Measurements from ENCODE around the gene DUSP2. TPM values are rescaled to one million over a fixed set of nuclear protein-coding genes. Genes with fewer than 3 reads are reported as not detected.

Gene DUSP2
- total and polyA plus RNA-seq, 10 of the 15 experiments (the other 5 are each of a cell fraction or from before 2014, with no cell fraction given) = 9.7 to 212 (median 57.2) TPM

- FAIRE-seq = no peak
- in situ Hi-C loops (cut with MboI) = no loop called here
- no peaks in the 10 kb centered on the region for H4K20me1 ChIP-seq (ENCODE audit: control insufficient read depth, insufficient read depth)
- H3K27ac ChIP-seq (ENCODE audit: control insufficient read depth, insufficient read depth) = no peak overlapping the region
- POLR2A ChIA-PET = no interaction called here
- H3K4me2 ChIP-seq (ENCODE audit: control insufficient read depth, insufficient read depth) = no peak overlapping the region
- ATAC-seq = no peak
- no peaks in the 10 kb centered on the region for H3K36me3 ChIP-seq (ENCODE audit: control insufficient read depth in 2 of 2, insufficient read depth in 2 of 2, low read length in 1 of 2)
- TF ChIP-seq TCF12 (IDR thresholded peaks at IDR 0.05; ENCODE audit: low read depth, low read length) = no peak
- TF ChIP-seq USF1 (IDR thresholded peaks at IDR 0.05; ENCODE audit: borderline replicate concordance, extremely low read length, insufficient read depth, low read depth, low read length) = no peak
- TF ChIP-seq YY1 (IDR thresholded peaks at IDR 0.05; ENCODE audit: low read depth, low read length) = no peak
- TF ChIP-seq SMARCA5 (IDR thresholded peaks at IDR 0.05) = no peak
- TF ChIP-seq EP300 (IDR thresholded peaks at IDR 0.05; ENCODE audit: borderline replicate concordance in 1 of 2, control insufficient read depth in 1 of 2, low read depth in 2 of 2, low read length in 2 of 2) = no peak
- no peak for TF ChIP-seq SPI1 (IDR thresholded peaks at IDR 0.05; ENCODE audit: borderline replicate concordance, insufficient read depth, low read depth, low read length)
- TF ChIP-seq BMI1 (IDR thresholded peaks at IDR 0.05; ENCODE audit: borderline replicate concordance) = no peak
- TF ChIP-seq CREM (IDR thresholded peaks at IDR 0.05; ENCODE audit: low read depth) = no peak
- TF ChIP-seq SMAD1 (IDR thresholded peaks at IDR 0.05; ENCODE audit: low read depth, partially characterized antibody) = no peak
- TF ChIP-seq CREB1 (IDR thresholded peaks at IDR 0.05; ENCODE audit: low read depth) = no peak
- TF ChIP-seq IKZF1 (conservative IDR thresholded peaks at IDR 0.05) = no peak
- TF ChIP-seq BHLHE40 (IDR thresholded peaks at IDR 0.05; ENCODE audit: borderline replicate concordance in 1 of 2, low read depth in 2 of 2, low read length in 1 of 2) = no peak
- TF ChIP-seq SMAD5 (IDR thresholded peaks at IDR 0.05; ENCODE audit: low read depth) = no peak
- TF ChIP-seq SREBF1 (IDR thresholded peaks at IDR 0.05; ENCODE audit: low read length) = no peak
- TF ChIP-seq, protein P1, sequence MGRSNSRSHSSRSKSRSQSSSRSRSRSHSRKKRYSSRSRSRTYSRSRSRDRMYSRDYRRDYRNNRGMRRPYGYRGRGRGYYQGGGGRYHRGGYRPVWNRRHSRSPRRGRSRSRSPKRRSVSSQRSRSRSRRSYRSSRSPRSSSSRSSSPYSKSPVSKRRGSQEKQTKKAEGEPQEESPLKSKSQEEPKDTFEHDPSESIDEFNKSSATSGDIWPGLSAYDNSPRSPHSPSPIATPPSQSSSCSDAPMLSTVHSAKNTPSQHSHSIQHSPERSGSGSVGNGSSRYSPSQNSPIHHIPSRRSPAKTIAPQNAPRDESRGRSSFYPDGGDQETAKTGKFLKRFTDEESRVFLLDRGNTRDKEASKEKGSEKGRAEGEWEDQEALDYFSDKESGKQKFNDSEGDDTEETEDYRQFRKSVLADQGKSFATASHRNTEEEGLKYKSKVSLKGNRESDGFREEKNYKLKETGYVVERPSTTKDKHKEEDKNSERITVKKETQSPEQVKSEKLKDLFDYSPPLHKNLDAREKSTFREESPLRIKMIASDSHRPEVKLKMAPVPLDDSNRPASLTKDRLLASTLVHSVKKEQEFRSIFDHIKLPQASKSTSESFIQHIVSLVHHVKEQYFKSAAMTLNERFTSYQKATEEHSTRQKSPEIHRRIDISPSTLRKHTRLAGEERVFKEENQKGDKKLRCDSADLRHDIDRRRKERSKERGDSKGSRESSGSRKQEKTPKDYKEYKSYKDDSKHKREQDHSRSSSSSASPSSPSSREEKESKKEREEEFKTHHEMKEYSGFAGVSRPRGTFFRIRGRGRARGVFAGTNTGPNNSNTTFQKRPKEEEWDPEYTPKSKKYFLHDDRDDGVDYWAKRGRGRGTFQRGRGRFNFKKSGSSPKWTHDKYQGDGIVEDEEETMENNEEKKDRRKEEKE (IDR thresholded peaks at IDR 0.05) = no peak
- TF ChIP-seq CHD4 (IDR thresholded peaks at IDR 0.05) = no peak
- no peak for TF ChIP-seq BRCA1 (IDR thresholded peaks at IDR 0.05; ENCODE audit: low read depth, low read length)
- TF ChIP-seq HCFC1 (IDR thresholded peaks at IDR 0.05; ENCODE audit: low read length) = no peak
- no peak for TF ChIP-seq STAT1 (conservative IDR thresholded peaks at IDR 0.05)
- TF ChIP-seq, protein P2, sequence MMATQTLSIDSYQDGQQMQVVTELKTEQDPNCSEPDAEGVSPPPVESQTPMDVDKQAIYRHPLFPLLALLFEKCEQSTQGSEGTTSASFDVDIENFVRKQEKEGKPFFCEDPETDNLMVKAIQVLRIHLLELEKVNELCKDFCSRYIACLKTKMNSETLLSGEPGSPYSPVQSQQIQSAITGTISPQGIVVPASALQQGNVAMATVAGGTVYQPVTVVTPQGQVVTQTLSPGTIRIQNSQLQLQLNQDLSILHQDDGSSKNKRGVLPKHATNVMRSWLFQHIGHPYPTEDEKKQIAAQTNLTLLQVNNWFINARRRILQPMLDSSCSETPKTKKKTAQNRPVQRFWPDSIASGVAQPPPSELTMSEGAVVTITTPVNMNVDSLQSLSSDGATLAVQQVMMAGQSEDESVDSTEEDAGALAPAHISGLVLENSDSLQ (IDR thresholded peaks at IDR 0.05) = no peak
- H2AFZ ChIP-seq (ENCODE audit: control insufficient read depth, low read depth, low read length) = no peak overlapping the region
- H3K79me2 ChIP-seq (ENCODE audit: control insufficient read depth, insufficient read depth, low read length) = no peaks in the 10 kb centered on the region
- H3K4me1 ChIP-seq (ENCODE audit: control insufficient read depth, insufficient read depth, low read length) = no peaks in the 10 kb centered on the region
- WGBS (ENCODE audit: insufficient coverage, insufficient replicate concordance, low lambda C conversion rate, missing lambda C conversion rate) = 46% methylated on average over 3 of the region's 3 CpGs
- no peak for DNase-seq (ENCODE audit: low read depth, low spot score)
- peaks cover 4% of the 10 kb centered on the region; the same call in 2 of the 3 replicates for H3K9me3 ChIP-seq (replicated peaks; ENCODE audit: control insufficient read depth, insufficient read depth, low read length)
- intact Hi-C loops (cut with micrococcal nuclease; ENCODE audit: unreplicated experiment) = no loop called here
- no peak overlapping the region for H3K4me3 ChIP-seq
- RAD21 ChIA-PET (ENCODE audit: unreplicated experiment) = interaction anchor here (1.6 kb wide), 1 partner anchor 64 kb away, joined by 5 read pairs; no protein-coding TSS in a partner anchor
- CTCF ChIA-PET = interaction anchor here (1.7 kb wide), 1 partner anchor 117 kb away, joined by 7 read pairs; no protein-coding TSS in a partner anchor
- no peak overlapping the region for H3K9ac ChIP-seq (ENCODE audit: control insufficient read depth, insufficient read depth, low read length)
- SMC1A ChIA-PET (ENCODE audit: uncharacterized antibody, unreplicated experiment) = no interaction called here
- no peaks in the 10 kb centered on the region for H3K27me3 ChIP-seq (replicated peaks in 1 of 2; ENCODE audit: control insufficient read depth in 2 of 2, insufficient read depth in 2 of 2, low read length in 1 of 2)
- BruUV-seq (replicated peaks) = no TSS peak
These were observed 35.2 kb downstream of the DUSP2 start for GRCh38 chr2:96109931-96110511.

Measured in GM12878 (cell line).